ENCODE data around the gene ATP2B1.

DNA sequence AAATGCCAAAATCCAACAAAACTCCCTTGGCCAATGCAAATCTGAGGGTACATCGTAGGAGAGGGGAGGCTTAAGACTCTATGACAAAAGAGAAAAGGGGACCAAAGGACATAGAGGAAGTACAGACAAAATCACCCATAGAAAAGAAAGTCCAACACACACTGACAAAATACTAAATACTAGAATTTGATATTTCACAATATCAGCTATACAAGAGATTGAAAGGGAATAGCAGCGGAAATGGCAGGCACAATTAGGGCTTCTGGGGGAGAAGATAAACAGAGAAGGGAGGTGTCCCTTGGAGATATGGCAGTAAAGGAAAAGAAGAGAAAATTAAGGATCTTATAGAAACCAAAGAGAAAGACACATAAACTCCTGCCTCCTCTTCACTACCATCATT, 29.0 kb downstream of the ATP2B1 start:
- TF ChIP-seq, protein P1, sequence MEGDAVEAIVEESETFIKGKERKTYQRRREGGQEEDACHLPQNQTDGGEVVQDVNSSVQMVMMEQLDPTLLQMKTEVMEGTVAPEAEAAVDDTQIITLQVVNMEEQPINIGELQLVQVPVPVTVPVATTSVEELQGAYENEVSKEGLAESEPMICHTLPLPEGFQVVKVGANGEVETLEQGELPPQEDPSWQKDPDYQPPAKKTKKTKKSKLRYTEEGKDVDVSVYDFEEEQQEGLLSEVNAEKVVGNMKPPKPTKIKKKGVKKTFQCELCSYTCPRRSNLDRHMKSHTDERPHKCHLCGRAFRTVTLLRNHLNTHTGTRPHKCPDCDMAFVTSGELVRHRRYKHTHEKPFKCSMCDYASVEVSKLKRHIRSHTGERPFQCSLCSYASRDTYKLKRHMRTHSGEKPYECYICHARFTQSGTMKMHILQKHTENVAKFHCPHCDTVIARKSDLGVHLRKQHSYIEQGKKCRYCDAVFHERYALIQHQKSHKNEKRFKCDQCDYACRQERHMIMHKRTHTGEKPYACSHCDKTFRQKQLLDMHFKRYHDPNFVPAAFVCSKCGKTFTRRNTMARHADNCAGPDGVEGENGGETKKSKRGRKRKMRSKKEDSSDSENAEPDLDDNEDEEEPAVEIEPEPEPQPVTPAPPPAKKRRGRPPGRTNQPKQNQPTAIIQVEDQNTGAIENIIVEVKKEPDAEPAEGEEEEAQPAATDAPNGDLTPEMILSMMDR (IDR thresholded peaks at IDR 0.05) = no peak
- TF ChIP-seq POLR2A (IDR thresholded peaks at IDR 0.05) (no peak), POLR2AphosphoS5 (IDR thresholded peaks at IDR 0.05; ENCODE audit: insufficient read depth in 1 of 2, low read depth in 1 of 2) (no peak)
